Thoracic aorta (tissue), 2 donors: ENCODE measurements around the gene CEND1. TPM values are rescaled to one million over a fixed set of nuclear protein-coding genes. Genes with fewer than 3 reads are reported as not detected.

ENCODE experiments used
- ATAC-seq: fragments of 150-250 bp; one replicate; pipeline ENCODE4 v1.8.0; 2017; ENCODE audit warnings: low read depth; ENCODE audit not compliant: insufficient number of reproducible peaks, low FRiP score
- DNase-seq: peaks from one replicate; pipeline ENCODE4 v3.0.0-alpha.2; 2020; ENCODE audit warnings: low spot score
- H3K27ac ChIP-seq, 2 donors: fragments of 200-600 bp; sonication (generic); 1 replicate in 1 of 2; 2 replicates in 1 of 2; pipeline ENCODE4 v1.5.1; 2016; ENCODE audit warnings: mild to moderate bottlenecking in 2 of 2, moderate library complexity in 2 of 2
- H3K27me3 ChIP-seq: fragments of 200-600 bp; sonication (generic); replicated peaks from 2 replicates; pipeline ENCODE4 v1.6.0; 2016; ENCODE audit warnings: mild to moderate bottlenecking; ENCODE audit not compliant: insufficient read depth
- H3K36me3 ChIP-seq: fragments of 200-600 bp; sonication (generic); one replicate; pipeline ENCODE4 v1.5.1; 2016
- H3K4me1 ChIP-seq, 2 donors: fragments of 200-600 bp; sonication (generic); 1 replicate in 1 of 2; 2 replicates in 1 of 2; pipeline versions ENCODE4 v1.5.1 to v1.6.0; 2016; ENCODE audit warnings: low read depth in 2 of 2, mild to moderate bottlenecking in 1 of 2; ENCODE audit not compliant: control insufficient read depth in 1 of 2
- H3K4me3 ChIP-seq: fragments of 200-600 bp; sonication (generic); 2 replicates; pipeline ENCODE4 v1.5.1; 2016; ENCODE audit warnings: mild to moderate bottlenecking
- H3K9me3 ChIP-seq: fragments of 200-600 bp; sonication (generic); 2 replicates; pipeline ENCODE4 v1.5.1; 2016
- total RNA-seq, 2 donors: library from RNA; depleted of rRNA; stranded (reverse); fragments of >200 nt; gene quantifications; one replicate each; pipeline versions ENCODE4 v1.1.0 to v1.2.3, GENCODE V29; 2016
- TF ChIP-seq, protein P1 (sequence below): fragments of 200-600 bp; sonication (generic); IDR thresholded peaks from one replicate; pipeline ENCODE4 v1.5.1; 2019; ENCODE audit warnings: antibody characterized with exemption

Gene CEND1
- total RNA-seq, 2 donors from 2014 or later, result not detected

DNA sequence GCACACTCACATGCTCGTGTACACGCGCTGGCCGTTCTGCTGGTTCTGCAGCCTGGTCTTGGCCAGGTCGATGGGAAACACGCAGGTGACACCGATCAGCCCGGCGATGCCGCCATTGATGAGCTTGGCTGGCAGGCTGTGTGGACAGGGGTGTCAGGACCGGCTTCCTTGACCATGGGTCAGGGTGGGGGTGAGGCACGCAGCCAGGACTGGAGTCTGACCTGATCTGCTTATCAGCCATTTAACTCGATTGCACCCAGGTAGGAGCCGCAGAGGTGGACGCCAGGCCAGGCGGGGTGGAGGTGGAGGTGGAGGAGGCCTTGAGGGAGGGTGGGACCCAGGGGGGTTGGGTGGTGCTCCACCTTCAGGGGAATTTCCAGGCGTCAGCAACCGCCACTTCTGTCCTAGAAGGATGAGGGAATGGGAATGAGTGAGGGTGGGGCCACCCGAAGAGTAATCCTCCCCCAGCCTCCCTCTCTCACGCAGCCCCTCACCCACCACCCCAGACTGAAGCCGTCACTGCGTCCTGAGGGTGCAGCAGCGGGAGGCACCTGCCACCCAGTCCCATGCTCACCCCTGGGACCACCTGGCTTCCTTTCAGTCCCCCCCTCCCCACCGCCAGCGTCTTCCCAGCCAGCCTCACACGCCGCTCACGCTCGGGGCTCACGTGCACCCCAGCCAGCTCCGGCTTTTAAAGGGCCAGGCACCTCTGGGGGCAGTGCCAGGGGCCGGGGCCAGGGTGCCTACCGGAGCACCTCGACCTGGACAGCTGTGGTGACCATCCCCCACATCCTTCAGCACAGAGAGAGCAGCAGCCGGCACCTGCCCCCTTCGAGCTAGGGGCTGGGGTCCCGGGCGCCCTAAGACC lies 5.1 kb upstream of the CEND1 start:
- Histone ChIP-seq H3K27me3 (no peaks in the 10 kb centered on the region), H3K4me3 (peak overlapping the region; percentile 86), H3K4me1 (peaks cover 10 to 27% of the 10 kb centered on the region in 2 donors), H3K36me3 (no peaks in the 10 kb centered on the region), H3K9me3 (no peaks in the 10 kb centered on the region), H3K27ac (no peak overlapping the region)
- ATAC-seq (no peak), DNase-seq (no peak)
- TF ChIP-seq, protein P1, sequence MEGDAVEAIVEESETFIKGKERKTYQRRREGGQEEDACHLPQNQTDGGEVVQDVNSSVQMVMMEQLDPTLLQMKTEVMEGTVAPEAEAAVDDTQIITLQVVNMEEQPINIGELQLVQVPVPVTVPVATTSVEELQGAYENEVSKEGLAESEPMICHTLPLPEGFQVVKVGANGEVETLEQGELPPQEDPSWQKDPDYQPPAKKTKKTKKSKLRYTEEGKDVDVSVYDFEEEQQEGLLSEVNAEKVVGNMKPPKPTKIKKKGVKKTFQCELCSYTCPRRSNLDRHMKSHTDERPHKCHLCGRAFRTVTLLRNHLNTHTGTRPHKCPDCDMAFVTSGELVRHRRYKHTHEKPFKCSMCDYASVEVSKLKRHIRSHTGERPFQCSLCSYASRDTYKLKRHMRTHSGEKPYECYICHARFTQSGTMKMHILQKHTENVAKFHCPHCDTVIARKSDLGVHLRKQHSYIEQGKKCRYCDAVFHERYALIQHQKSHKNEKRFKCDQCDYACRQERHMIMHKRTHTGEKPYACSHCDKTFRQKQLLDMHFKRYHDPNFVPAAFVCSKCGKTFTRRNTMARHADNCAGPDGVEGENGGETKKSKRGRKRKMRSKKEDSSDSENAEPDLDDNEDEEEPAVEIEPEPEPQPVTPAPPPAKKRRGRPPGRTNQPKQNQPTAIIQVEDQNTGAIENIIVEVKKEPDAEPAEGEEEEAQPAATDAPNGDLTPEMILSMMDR, result no peak

DNA sequence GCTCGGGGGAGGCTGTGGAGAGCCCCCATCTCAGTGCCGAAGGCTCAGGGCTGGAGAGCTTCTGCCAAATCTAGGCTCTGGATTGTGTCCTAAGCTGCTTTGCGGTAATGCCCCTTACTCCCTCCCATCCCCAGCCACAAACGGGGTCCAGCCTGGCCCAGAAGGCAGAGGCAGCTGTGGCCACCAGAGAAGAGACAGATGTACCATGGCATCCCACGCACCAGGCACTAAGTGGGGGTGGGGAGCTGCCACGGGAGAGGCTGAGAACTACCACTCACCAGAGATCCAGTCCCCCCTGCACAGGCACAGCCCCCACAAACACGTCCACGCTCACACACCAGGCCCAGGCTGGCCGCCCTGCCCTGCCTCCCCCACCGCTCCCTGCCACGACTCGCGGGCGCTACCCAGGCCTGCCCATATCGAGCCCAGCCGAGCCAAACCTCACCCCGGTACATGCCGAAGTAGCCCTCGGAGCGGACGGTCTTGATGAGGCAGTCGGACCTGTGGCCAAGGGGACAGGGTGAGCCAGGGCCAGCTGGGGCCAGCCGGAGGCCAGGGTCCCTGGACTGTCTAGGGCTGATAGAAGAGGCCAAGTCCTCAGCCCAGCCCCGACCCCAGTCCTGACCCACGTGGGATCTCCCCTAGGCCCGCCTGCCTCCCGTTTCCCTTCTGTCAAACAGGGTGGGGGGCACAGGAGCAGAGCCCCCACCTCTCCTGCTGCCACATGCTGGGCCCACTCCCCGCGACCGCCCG lies 4.3 kb upstream of the CEND1 start:
- H3K4me3 ChIP-seq, result no peak overlapping the region
- TF ChIP-seq, protein P1, result no peak
- peaks cover 10 to 27% of the 10 kb centered on the region in 2 donors for H3K4me1 ChIP-seq
- peaks cover 2% of the 10 kb centered on the region for H3K27me3 ChIP-seq
- H3K9me3 ChIP-seq, result no peaks in the 10 kb centered on the region
- H3K27ac ChIP-seq, result no peak overlapping the region
- ATAC-seq (no peak), DNase-seq (no peak)
- no peaks in the 10 kb centered on the region for H3K36me3 ChIP-seq

DNA sequence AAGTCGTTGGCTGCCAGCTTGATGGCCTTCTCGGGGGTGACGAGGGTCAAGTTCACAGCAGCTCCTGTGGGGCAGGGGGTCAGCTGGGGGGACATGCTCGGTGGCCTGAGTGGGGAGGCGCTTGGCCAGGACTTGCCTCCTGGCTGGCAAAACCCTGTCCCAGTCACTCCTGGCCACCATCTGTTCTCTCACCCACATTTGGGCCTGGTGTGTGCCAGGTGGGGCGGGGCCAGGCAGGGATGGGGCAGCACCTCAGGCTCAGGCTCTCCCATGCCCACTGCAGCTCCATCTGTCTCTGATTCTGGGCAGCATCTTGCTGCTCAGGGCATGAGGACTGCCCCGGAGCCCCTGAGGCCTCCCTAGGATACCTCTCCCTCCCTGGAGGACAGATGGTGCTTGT lies 3.7 kb upstream of the CEND1 start:
- no peak overlapping the region for H3K4me3 ChIP-seq
- DNase-seq (no peak), ATAC-seq (no peak)
- TF ChIP-seq, protein P1, result no peak
- H3K27me3 ChIP-seq, result peaks cover 8% of the 10 kb centered on the region
- no peak overlapping the region for H3K27ac ChIP-seq
- H3K36me3 ChIP-seq, result no peaks in the 10 kb centered on the region
- H3K9me3 ChIP-seq, result no peaks in the 10 kb centered on the region
- peaks cover 10 to 27% of the 10 kb centered on the region in 2 donors for H3K4me1 ChIP-seq

DNA sequence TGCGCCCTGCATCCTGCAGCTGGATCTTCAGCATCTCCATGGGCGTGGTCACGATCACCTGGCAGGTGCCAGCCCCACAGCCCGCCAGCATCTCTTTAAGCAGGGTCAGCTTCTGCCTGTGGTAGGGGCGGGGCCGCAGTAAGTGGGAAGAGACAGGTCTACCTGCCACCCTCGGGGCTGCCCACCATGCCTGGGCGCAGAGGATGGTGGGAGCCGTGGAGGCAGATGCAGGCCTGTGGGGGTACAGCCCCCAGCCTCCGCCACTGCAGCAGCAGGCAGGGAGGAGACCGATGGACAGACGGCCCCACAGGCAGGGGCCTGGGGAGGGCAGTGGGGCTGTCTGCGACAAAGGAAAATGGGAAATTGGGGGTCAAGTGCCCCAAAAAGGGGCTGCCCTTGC lies 3.0 kb upstream of the CEND1 start:
- H3K27ac ChIP-seq, result no peak overlapping the region
- no peaks in the 10 kb centered on the region for H3K9me3 ChIP-seq
- peaks cover 8% of the 10 kb centered on the region for H3K27me3 ChIP-seq
- TF ChIP-seq, protein P1, result no peak
- no peaks in the 10 kb centered on the region for H3K36me3 ChIP-seq
- H3K4me3 ChIP-seq, result no peak overlapping the region
- ATAC-seq (no peak), DNase-seq (no peak)
- peaks cover 10 to 23% of the 10 kb centered on the region in 2 donors for H3K4me1 ChIP-seq

DNA sequence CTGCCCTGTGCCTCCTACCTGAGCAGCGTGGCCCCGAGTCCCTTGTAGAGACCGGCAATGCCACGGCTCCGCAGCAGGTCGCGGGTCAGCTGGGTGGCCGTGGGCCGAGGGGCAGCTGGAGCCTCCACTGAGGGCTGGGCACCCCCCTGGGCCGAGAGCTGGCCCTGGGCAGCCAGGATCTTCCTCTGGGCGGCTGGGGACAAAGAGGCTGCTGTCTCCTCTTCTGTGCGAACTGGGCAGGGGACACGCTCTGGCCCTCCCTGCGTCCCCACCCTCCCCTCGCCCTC lies 2.6 kb upstream of the CEND1 start:
- no peak for DNase-seq
- no peaks in the 10 kb centered on the region for H3K36me3 ChIP-seq
- no peak overlapping the region for H3K4me3 ChIP-seq
- TF ChIP-seq, protein P1, result no peak
- peaks cover 10 to 23% of the 10 kb centered on the region in 2 donors for H3K4me1 ChIP-seq
- ATAC-seq, result no peak
- H3K27ac ChIP-seq, result no peak overlapping the region
- no peaks in the 10 kb centered on the region for H3K9me3 ChIP-seq
- peaks cover 8% of the 10 kb centered on the region for H3K27me3 ChIP-seq
